Naive B cell (primary cell): ENCODE data around the gene MAFB. TPM values are rescaled to one million over a fixed set of nuclear protein-coding genes. Genes with fewer than 3 reads are reported as not detected.

ENCODE experiments used
- ATAC-seq, 2 donors: fragments of 150-1000 bp; cut with Tn5 transposase; 2 replicates each; pipeline ENCODE4 v1.10.0; 2021; ENCODE audit warnings: low read depth in 2 of 2, mild to moderate bottlenecking in 2 of 2, moderate library complexity in 2 of 2
- DNase-seq: peaks from one replicate; pipeline ENCODE4 v3.0.0; 2022
- H3K27ac Mint-ChIP-seq, 6 donors: one replicate each; pipeline ENCODE4 v1.8.0; 2020 to 2022; ENCODE audit warnings: mild to moderate bottlenecking in 6 of 6, mixed read lengths in 6 of 6, moderate library complexity in 5 of 6, inconsistent platforms in 2 of 6
- H3K27me3 Mint-ChIP-seq, 3 donors: one replicate each; pipeline ENCODE4 v1.8.0; 2021 to 2022; ENCODE audit warnings: mixed read lengths in 3 of 3, mild to moderate bottlenecking in 1 of 3
- H3K36me3 Mint-ChIP-seq, 2 donors: one replicate each; pipeline ENCODE4 v1.8.0; 2020 to 2022; ENCODE audit warnings: mixed read lengths in 2 of 2, inconsistent platforms in 1 of 2, mild to moderate bottlenecking in 1 of 2
- H3K4me1 Mint-ChIP-seq, 3 donors: one replicate each; pipeline ENCODE4 v1.8.0; 2020 to 2022; ENCODE audit warnings: mixed read lengths in 3 of 3, inconsistent platforms in 1 of 3, mild to moderate bottlenecking in 1 of 3, moderate library complexity in 1 of 3
- H3K4me3 Mint-ChIP-seq, 8 donors: one replicate each; pipeline ENCODE4 v1.8.0; 2020 to 2022; ENCODE audit warnings: mild to moderate bottlenecking in 8 of 8, mixed read lengths in 8 of 8, moderate library complexity in 8 of 8, inconsistent platforms in 2 of 8
- H3K9me3 Mint-ChIP-seq, 7 donors: one replicate each; pipeline ENCODE4 v1.8.0; 2020 to 2022; ENCODE audit warnings: mixed read lengths in 7 of 7, mild to moderate bottlenecking in 5 of 7, inconsistent platforms in 2 of 7, moderate library complexity in 1 of 7
- polyA plus RNA-seq, 6 donors: library from polyadenylated mRNA; unstranded; fragments of 300-500 nt; fragmentation: Illumina TruSeq; gene quantifications; one replicate each; pipeline ENCODE4 v1.2.3, GENCODE V29; 2021; ENCODE audit warnings: low read depth in 6 of 6

MAFB gene
- polyA plus RNA-seq, 6 donors from 2014 or later: 0.12 to 0.51 (median 0.32) TPM; not detected in 1

DNA sequence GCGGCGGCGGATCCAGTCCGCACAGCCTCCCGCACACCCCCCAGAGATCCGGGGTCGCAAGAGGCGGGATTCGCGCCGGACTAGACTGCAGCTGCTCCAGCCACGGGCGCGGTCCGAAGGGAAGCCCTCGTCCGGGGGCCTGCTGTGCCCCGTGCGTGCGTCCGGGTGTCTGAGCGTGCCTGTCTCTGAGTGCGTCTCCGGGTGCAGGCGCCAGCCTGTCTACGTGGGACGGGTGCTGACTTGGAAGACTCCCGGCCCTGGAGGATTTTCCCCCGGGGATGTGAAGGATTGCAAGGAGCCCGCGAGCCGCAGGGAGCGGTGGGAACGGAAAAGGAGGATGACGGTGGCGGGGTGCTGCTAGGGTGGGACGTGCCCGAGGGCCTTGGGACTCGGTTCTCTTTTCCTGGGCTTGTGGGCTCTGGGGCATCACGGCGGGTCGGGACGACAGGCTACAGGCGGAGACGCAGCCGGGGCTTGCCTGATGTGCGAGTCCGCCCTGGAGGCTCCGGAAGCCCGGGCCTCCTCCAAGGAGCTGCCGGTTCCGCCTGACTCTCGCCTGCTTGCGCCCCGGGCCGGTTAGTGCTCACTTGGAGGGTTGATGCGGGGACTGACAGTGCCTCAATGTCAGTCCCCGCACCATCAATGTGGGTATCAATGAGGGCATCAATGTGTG, 5.7 kb downstream of the MAFB start:
- DNase-seq: no peak
- H3K4me1 Mint-ChIP-seq: peaks cover 4 to 11% (median 8%) of the 10 kb centered on the region in 3 donors
- no peak overlapping the region for H3K4me3 Mint-ChIP-seq
- H3K27ac Mint-ChIP-seq: peak overlapping the region in 1 of 6 donors; percentile 68
- no peaks in the 10 kb centered on the region for H3K9me3 Mint-ChIP-seq
- H3K27me3 Mint-ChIP-seq: peaks cover 39 to 81% (median 76%) of the 10 kb centered on the region in 3 donors
- no peaks in the 10 kb centered on the region for H3K36me3 Mint-ChIP-seq
- ATAC-seq: no peak

DNA sequence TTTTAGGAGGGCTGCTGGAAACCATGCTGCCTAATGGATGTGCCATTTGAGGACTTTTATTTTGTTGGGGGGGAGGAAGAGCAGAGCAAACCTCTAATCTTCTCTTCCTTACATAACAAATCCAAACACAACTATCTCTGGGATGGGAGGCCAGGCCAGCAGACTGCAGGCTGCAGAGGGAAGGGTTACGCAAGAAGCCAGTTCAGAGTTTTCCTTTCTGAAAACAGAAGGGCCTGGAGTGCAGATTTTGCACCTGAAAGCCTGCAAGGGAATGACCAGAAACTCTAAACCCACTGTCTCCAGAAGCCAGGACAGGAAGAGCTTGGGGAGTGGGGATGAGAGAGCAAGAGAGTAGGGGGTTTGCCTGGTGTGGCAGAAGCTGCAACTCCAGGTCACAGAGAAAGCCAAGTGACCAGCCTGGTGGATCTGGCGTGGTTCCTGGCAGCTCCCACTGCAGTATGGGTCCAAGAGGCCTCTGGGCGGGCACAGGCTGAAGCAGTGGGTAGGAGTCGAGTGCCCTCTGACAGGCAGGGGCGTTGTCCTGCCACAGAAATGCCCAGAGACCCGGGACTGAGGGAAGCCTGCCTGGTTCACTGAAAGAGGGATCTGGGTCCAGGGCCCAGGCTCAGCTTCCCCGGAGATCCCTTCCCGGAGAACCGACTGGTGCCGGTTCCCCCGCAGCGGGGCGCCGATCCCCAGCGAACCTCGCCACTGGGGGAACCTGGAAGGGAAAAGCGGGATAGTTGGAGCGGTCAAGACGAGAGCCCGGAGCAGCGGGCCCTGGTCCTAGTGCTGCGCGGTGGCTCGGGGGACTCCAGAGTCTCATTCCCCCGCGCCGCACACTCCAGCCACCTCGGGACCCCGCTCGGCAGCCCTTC, 6.7 kb downstream of the MAFB start:
- Mint-ChIP-seq H3K36me3 (no peaks in the 10 kb centered on the region), H3K4me3 (peak overlapping the region in 3 of 8 donors; percentile 16 to 70 (median 45)), H3K27me3 (peaks cover 41 to 85% (median 76%) of the 10 kb centered on the region in 3 donors), H3K9me3 (no peaks in the 10 kb centered on the region), H3K4me1 (peaks cover 4 to 9% (median 8%) of the 10 kb centered on the region in 3 donors), H3K27ac (peak overlapping the region in 1 of 6 donors; percentile 74)
- ATAC-seq: no peak
- DNase-seq: no peak

DNA sequence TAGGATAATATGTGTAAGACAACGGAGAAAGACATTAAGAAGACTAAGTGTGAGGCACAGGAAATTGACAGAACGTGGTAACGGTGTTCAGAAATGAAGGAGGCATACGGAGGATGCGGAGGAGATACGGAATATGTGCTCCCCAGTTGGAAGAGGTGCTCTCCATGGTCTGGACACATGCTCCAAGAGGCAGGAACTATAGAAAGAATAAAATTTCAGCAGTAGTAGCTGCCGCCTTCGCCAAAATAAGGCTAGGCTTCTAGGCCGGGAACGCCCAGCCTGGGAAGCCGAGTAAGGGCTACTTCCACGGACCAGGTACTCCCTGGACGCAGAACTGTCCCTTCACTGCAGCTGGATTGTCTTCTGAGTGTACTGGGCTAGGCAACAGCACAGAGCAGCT, 7.4 kb downstream of the MAFB start:
- Mint-ChIP-seq H3K9me3 (no peaks in the 10 kb centered on the region), H3K27me3 (peaks cover 44 to 79% (median 78%) of the 10 kb centered on the region in 3 donors), H3K27ac (no peak overlapping the region), H3K4me3 (no peak overlapping the region), H3K36me3 (no peaks in the 10 kb centered on the region), H3K4me1 (peaks cover 4 to 9% (median 8%) of the 10 kb centered on the region in 3 donors)
- DNase-seq: no peak
- ATAC-seq: no peak

DNA sequence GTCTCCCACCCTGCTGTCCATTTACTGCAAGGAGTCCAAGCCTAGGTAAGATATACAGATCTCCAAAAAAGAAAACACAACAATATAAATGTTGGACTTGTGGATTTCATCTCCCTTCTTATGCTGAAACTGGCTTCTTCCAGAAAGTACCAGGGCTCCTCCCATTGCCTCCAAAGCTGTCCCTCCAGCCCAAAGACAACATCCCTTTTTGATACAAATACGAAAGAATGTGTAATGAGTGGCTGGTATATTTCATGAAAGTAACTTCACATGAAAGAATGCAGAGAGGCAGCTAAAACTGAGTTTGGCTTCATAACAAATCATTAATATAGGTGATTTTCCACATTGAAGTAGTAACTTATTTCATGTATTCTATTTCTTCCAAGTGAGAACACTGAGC, 7.9 kb downstream of the MAFB start:
- H3K27me3 Mint-ChIP-seq: peaks cover 42 to 80% (median 75%) of the 10 kb centered on the region in 3 donors
- peaks cover 4 to 9% (median 8%) of the 10 kb centered on the region in 3 donors for H3K4me1 Mint-ChIP-seq
- no peak overlapping the region for H3K27ac Mint-ChIP-seq
- no peak for ATAC-seq
- no peak for DNase-seq
- no peak overlapping the region for H3K4me3 Mint-ChIP-seq
- H3K36me3 Mint-ChIP-seq: no peaks in the 10 kb centered on the region
- no peaks in the 10 kb centered on the region for H3K9me3 Mint-ChIP-seq

- DNase-seq: no peak
- Mint-ChIP-seq H3K9me3 (no peaks in the 10 kb centered on the region), H3K36me3 (no peaks in the 10 kb centered on the region), H3K27me3 (peaks cover 46 to 83% (median 77%) of the 10 kb centered on the region in 3 donors), H3K4me3 (no peak overlapping the region), H3K4me1 (peaks cover 4 to 9% (median 8%) of the 10 kb centered on the region in 3 donors), H3K27ac (no peak overlapping the region)
- no peak for ATAC-seq
Observed at GRCh38 chr20:40680161-40680959, 8.7 kb downstream of the MAFB start.

DNA sequence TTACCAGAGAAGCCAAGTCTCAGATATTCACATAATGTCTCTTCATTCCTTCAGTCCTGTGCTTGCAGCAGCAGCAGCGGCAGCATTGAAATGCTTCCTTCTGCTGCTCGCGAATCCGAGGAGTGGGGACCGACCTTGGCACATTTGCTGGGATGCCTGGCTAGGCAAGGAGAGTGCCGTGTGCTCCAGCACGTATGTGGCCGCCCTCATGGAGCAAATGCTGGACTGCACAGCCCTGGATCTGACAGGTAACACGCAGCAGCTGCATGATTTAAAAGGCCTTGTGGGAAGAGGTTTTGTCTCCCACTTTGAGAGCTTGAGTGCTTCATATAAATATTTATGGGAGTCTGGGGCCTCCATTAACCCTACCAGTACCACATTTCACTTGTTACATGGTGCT, 9.9 kb downstream of the MAFB start:
- H3K27ac Mint-ChIP-seq: no peak overlapping the region
- DNase-seq: no peak
- peaks cover 4 to 9% (median 8%) of the 10 kb centered on the region in 3 donors for H3K4me1 Mint-ChIP-seq
- H3K9me3 Mint-ChIP-seq: no peaks in the 10 kb centered on the region
- no peak overlapping the region for H3K4me3 Mint-ChIP-seq
- no peaks in the 10 kb centered on the region for H3K36me3 Mint-ChIP-seq
- ATAC-seq: no peak
- H3K27me3 Mint-ChIP-seq: peaks cover 45 to 73% (median 66%) of the 10 kb centered on the region in 3 donors

DNA sequence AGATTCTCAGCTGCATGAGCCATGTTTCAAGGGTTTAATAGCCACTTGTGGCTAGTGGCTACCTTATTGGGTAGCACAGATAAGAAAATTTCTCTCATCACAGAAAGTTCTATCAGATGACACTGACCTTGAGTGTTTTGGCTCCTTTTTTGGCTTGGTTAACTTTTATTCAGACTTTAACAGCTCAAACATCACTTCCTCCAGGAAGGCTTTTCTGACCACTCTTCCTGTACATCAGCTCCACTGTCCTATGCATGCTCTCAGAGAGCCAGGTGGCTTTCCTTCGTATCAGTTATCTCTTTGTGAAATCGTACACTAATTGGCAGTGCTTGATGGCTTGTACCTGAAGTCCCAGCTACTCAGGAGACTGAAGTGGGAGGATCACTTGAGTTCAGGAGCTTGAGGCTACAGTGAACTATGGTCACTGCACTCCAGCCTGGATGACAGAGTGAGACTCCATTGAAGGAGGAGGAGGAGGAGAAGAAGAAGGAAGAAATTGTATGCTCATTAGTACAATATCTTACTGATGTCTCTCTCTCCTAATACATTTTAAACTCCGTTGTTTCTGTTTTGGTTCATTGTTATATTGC, 10.7 kb downstream of the MAFB start:
- Mint-ChIP-seq H3K4me3 (no peak overlapping the region), H3K4me1 (peaks cover 0 to 9% (median 8%) of the 10 kb centered on the region in 3 donors), H3K36me3 (no peaks in the 10 kb centered on the region), H3K27ac (no peak overlapping the region), H3K9me3 (no peaks in the 10 kb centered on the region), H3K27me3 (peaks cover 50 to 73% (median 65%) of the 10 kb centered on the region in 3 donors)
- ATAC-seq: no peak
- no peak for DNase-seq

DNA sequence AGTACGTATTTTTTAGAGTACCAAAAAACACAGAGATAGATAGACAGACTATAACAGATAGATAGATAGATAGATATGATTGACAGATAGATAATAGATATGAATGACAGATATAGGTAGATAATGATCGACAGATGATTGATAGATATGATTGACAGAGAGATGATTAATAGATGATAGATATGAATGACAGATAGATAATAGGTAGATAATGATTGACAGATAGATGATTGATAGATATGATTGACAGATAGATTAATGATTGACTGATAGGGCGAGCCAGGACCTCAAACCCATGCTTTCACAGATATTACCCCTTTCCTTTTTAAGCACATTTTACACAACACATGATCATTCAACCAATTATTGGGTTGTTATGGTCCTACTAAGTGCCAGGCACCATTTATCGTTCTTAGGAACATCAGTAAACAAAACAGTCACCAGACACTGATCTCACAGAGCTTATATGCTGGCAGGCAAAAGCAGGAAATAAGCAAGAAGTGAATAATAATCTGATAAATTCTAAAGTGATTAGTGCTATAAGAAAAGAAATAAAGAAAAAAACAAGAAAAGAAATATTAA, 11.6 kb downstream of the MAFB start:
- no peak overlapping the region for H3K27ac Mint-ChIP-seq
- H3K9me3 Mint-ChIP-seq: peaks cover 0 to 1% (median 0%) of the 10 kb centered on the region in 7 donors
- no peaks in the 10 kb centered on the region for H3K36me3 Mint-ChIP-seq
- H3K4me1 Mint-ChIP-seq: peaks cover 0 to 4% (median 0%) of the 10 kb centered on the region in 3 donors
- H3K4me3 Mint-ChIP-seq: no peak overlapping the region
- H3K27me3 Mint-ChIP-seq: peaks cover 52 to 64% (median 56%) of the 10 kb centered on the region in 3 donors
- no peak for ATAC-seq
- DNase-seq: no peak

GRCh38 chr20:40676491-40677269, 12.4 kb downstream of the MAFB start:
- ATAC-seq (no peak), DNase-seq (no peak)
- no peak overlapping the region for H3K4me3 Mint-ChIP-seq
- H3K4me1 Mint-ChIP-seq: no peaks in the 10 kb centered on the region
- peaks cover 46 to 57% (median 49%) of the 10 kb centered on the region in 3 donors for H3K27me3 Mint-ChIP-seq
- no peak overlapping the region for H3K27ac Mint-ChIP-seq
- peaks cover 0 to 2% (median 0%) of the 10 kb centered on the region in 7 donors for H3K9me3 Mint-ChIP-seq
- H3K36me3 Mint-ChIP-seq: no peaks in the 10 kb centered on the region

DNA sequence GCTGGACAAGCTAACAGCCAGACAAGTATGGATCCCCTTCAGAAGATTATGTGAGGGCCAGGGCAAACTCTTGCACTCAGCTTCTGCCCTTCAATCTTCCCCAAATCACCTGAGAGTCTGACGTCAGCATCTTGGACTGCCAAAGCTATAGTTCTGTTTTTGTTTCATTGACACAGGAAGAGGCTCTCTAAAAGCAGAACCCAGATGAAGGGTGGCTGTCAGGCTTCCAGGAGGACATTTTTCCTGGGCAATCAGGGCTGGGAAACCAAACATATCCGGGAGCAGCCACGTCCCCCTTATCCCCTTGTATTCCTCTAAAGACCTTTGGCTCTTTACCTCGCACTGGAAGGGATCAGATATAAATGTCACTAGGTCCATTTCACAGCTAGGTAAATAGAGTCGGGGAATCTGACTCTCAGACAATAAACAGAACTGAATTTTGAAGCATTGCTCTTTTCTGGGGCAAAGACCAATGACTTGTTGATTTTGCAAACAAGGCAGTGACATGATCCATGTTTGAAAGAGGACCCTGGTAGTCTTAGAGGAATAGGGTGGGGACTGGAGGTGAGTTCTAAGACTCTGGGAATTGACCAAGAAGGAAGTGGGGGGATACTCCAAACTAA, 13.3 kb downstream of the MAFB start:
- Mint-ChIP-seq H3K9me3 (peaks cover 0 to 2% (median 0%) of the 10 kb centered on the region in 7 donors), H3K27ac (no peak overlapping the region), H3K4me1 (no peaks in the 10 kb centered on the region), H3K36me3 (no peaks in the 10 kb centered on the region), H3K27me3 (peaks cover 39 to 55% (median 43%) of the 10 kb centered on the region in 3 donors), H3K4me3 (no peak overlapping the region)
- no peak for ATAC-seq
- no peak for DNase-seq

DNA sequence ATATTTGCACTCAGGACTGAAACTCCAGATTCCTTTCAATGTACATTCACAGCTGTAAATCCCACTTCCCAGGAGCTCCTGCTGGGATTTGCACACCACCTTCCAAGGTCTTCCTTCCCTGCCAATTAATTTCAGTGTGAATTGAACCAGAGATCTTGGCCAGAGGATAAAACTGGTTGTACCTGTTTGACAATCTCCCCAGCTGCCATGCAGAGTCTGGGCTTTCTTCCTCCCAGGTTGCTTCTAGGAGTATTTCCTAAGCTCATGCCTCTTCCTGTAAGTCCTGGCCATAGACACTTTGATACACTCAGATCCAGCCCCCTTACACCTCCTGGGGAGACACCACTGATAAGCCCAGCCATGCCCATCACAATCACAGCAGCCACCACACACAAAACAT, 15.6 kb downstream of the MAFB start:
- DNase-seq (no peak), ATAC-seq (no peak)
- no peak overlapping the region for H3K4me3 Mint-ChIP-seq
- no peaks in the 10 kb centered on the region for H3K36me3 Mint-ChIP-seq
- no peaks in the 10 kb centered on the region for H3K4me1 Mint-ChIP-seq
- no peak overlapping the region for H3K27ac Mint-ChIP-seq
- H3K27me3 Mint-ChIP-seq: peaks cover 24 to 42% (median 27%) of the 10 kb centered on the region in 3 donors
- peaks cover 0 to 7% (median 2%) of the 10 kb centered on the region in 7 donors for H3K9me3 Mint-ChIP-seq

DNA sequence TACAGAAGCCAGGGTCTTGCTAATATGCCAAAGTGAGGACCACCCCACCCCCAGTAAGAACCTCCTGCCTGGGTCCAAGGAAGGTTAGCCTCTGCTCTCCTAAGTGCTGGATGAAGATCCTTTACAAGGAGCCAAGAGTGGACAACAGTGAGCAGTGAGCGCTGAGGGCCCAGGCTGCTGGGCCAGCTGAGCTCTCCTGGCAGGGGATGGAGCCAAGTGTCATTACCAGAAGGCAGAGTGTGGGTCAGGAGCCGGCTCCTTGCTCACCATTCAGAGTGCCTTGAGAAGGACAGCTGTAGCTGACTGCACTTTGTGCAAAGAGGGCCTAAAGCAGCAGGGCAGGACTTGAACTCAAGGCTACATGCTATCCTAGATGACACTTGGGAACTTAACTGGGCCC, 16.9 kb downstream of the MAFB start:
- H3K4me3 Mint-ChIP-seq: no peak overlapping the region
- peaks cover 0 to 7% (median 2%) of the 10 kb centered on the region in 7 donors for H3K9me3 Mint-ChIP-seq
- no peaks in the 10 kb centered on the region for H3K4me1 Mint-ChIP-seq
- H3K36me3 Mint-ChIP-seq: no peaks in the 10 kb centered on the region
- peaks cover 15 to 36% (median 20%) of the 10 kb centered on the region in 3 donors for H3K27me3 Mint-ChIP-seq
- ATAC-seq (no peak), DNase-seq (no peak)
- H3K27ac Mint-ChIP-seq: no peak overlapping the region
